Measurements from ENCODE around the gene ABL2. TPM values are rescaled to one million over a fixed set of nuclear protein-coding genes. Genes with fewer than 3 reads are reported as not detected.

Gene ABL2
- total and polyA plus RNA-seq, 9 of the 15 experiments (the other 6 are each of a cell fraction or from before 2014, with no cell fraction given) = 1.4 to 15.0 (median 8.6) TPM

DNA sequence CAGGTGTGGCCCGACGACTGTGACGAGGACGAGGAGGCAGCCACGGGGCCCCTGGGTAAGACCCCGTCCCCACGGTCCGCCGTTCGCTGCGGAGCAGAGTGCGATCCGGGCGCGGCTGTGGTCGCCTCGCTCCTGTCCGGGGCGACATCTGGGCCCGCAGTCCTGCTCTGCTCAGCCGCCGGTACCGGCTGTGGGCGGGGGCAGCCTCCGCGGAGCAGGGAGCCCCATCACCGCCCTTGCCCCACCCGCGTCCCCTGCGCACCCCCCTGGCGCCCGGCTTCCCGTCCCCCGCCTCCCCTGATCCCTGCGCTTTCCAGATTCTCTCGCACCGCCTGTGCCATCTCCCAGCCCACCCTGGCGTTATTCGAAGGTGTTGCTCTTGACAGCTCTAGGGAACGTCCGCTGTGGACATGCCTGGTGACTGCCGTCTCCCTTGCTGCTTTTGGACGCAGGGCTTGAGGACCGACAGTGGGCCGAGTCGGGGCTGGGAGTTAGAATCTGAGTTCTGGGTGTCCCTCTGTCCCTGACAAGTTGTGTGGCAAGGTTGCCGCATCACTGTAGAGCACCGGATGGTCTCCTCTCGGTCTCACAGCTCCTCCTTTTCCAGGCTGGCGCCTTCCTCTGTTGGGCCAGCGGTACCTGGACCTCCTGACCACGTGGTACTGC is 147.0 kb downstream of the ABL2 start (continued):
- TF ChIP-seq, protein P1, sequence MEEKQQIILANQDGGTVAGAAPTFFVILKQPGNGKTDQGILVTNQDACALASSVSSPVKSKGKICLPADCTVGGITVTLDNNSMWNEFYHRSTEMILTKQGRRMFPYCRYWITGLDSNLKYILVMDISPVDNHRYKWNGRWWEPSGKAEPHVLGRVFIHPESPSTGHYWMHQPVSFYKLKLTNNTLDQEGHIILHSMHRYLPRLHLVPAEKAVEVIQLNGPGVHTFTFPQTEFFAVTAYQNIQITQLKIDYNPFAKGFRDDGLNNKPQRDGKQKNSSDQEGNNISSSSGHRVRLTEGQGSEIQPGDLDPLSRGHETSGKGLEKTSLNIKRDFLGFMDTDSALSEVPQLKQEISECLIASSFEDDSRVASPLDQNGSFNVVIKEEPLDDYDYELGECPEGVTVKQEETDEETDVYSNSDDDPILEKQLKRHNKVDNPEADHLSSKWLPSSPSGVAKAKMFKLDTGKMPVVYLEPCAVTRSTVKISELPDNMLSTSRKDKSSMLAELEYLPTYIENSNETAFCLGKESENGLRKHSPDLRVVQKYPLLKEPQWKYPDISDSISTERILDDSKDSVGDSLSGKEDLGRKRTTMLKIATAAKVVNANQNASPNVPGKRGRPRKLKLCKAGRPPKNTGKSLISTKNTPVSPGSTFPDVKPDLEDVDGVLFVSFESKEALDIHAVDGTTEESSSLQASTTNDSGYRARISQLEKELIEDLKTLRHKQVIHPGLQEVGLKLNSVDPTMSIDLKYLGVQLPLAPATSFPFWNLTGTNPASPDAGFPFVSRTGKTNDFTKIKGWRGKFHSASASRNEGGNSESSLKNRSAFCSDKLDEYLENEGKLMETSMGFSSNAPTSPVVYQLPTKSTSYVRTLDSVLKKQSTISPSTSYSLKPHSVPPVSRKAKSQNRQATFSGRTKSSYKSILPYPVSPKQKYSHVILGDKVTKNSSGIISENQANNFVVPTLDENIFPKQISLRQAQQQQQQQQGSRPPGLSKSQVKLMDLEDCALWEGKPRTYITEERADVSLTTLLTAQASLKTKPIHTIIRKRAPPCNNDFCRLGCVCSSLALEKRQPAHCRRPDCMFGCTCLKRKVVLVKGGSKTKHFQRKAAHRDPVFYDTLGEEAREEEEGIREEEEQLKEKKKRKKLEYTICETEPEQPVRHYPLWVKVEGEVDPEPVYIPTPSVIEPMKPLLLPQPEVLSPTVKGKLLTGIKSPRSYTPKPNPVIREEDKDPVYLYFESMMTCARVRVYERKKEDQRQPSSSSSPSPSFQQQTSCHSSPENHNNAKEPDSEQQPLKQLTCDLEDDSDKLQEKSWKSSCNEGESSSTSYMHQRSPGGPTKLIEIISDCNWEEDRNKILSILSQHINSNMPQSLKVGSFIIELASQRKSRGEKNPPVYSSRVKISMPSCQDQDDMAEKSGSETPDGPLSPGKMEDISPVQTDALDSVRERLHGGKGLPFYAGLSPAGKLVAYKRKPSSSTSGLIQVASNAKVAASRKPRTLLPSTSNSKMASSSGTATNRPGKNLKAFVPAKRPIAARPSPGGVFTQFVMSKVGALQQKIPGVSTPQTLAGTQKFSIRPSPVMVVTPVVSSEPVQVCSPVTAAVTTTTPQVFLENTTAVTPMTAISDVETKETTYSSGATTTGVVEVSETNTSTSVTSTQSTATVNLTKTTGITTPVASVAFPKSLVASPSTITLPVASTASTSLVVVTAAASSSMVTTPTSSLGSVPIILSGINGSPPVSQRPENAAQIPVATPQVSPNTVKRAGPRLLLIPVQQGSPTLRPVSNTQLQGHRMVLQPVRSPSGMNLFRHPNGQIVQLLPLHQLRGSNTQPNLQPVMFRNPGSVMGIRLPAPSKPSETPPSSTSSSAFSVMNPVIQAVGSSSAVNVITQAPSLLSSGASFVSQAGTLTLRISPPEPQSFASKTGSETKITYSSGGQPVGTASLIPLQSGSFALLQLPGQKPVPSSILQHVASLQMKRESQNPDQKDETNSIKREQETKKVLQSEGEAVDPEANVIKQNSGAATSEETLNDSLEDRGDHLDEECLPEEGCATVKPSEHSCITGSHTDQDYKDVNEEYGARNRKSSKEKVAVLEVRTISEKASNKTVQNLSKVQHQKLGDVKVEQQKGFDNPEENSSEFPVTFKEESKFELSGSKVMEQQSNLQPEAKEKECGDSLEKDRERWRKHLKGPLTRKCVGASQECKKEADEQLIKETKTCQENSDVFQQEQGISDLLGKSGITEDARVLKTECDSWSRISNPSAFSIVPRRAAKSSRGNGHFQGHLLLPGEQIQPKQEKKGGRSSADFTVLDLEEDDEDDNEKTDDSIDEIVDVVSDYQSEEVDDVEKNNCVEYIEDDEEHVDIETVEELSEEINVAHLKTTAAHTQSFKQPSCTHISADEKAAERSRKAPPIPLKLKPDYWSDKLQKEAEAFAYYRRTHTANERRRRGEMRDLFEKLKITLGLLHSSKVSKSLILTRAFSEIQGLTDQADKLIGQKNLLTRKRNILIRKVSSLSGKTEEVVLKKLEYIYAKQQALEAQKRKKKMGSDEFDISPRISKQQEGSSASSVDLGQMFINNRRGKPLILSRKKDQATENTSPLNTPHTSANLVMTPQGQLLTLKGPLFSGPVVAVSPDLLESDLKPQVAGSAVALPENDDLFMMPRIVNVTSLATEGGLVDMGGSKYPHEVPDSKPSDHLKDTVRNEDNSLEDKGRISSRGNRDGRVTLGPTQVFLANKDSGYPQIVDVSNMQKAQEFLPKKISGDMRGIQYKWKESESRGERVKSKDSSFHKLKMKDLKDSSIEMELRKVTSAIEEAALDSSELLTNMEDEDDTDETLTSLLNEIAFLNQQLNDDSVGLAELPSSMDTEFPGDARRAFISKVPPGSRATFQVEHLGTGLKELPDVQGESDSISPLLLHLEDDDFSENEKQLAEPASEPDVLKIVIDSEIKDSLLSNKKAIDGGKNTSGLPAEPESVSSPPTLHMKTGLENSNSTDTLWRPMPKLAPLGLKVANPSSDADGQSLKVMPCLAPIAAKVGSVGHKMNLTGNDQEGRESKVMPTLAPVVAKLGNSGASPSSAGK (IDR thresholded peaks at IDR 0.05) = peak; percentile 74; the same call in 1 of the 2 replicates
- TF ChIP-seq TCF7 (IDR thresholded peaks at IDR 0.05; ENCODE audit: borderline replicate concordance) (no peak), ETV6 (IDR thresholded peaks at IDR 0.05; ENCODE audit: borderline replicate concordance in 1 of 2, low read depth in 2 of 2, low read length in 1 of 2) (no peak), ETV6 (CRISPR knock-in tag; IDR thresholded peaks at IDR 0.05; ENCODE audit: borderline replicate concordance) (no peak; the same call in 1 of the 2 replicates), HDAC2 (IDR thresholded peaks at IDR 0.05) (no peak), FIP1L1 (IDR thresholded peaks at IDR 0.05; ENCODE audit: low read depth, low read length, poor library complexity, severe bottlenecking) (peak; percentile 77), ZNF766 (CRISPR knock-in tag; conservative IDR thresholded peaks at IDR 0.05) (no peak), SMAD4 (CRISPR knock-in tag; conservative IDR thresholded peaks at IDR 0.05) (no peak), SRSF7 (optimal IDR thresholded peaks at IDR 0.05; ENCODE audit: low read depth, low read length) (no peak), GTF2E2 (tag; IDR thresholded peaks at IDR 0.05) (peak; percentile 60; the same call in 1 of the 2 replicates), MYC (IDR thresholded peaks at IDR 0.05; ENCODE audit: low read depth, low read length) (peak; percentile 70; the same call in 1 of the 2 replicates), MYC (CRISPR knock-in tag; IDR thresholded peaks at IDR 0.05; ENCODE audit: borderline replicate concordance, low read depth) (no peak), TSC22D4 (tag; IDR thresholded peaks at IDR 0.05) (no peak)
- TF ChIP-seq, protein P2, sequence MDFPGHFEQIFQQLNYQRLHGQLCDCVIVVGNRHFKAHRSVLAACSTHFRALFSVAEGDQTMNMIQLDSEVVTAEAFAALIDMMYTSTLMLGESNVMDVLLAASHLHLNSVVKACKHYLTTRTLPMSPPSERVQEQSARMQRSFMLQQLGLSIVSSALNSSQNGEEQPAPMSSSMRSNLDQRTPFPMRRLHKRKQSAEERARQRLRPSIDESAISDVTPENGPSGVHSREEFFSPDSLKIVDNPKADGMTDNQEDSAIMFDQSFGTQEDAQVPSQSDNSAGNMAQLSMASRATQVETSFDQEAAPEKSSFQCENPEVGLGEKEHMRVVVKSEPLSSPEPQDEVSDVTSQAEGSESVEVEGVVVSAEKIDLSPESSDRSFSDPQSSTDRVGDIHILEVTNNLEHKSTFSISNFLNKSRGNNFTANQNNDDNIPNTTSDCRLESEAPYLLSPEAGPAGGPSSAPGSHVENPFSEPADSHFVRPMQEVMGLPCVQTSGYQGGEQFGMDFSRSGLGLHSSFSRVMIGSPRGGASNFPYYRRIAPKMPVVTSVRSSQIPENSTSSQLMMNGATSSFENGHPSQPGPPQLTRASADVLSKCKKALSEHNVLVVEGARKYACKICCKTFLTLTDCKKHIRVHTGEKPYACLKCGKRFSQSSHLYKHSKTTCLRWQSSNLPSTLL (IDR thresholded peaks at IDR 0.05) = no peak
